Astrocyte (in vitro differentiated cells and primary cell): ENCODE data around the gene GLIPR1.

Experiments used
- CTCF ChIP-seq: IDR thresholded peaks from 2 replicates; pipeline ENCODE4 v1.5.1; 2011; ENCODE audit warnings: low read depth, mild to moderate bottlenecking, inconsistent platforms, low read length, moderate library complexity; ENCODE audit not compliant: insufficient read depth
- EZH2 ChIP-seq: IDR thresholded peaks from 2 replicates; pipeline ENCODE4 v1.6.1; 2012; ENCODE audit warnings: mild to moderate bottlenecking, low read length, inconsistent platforms; ENCODE audit not compliant: insufficient read depth

- TF ChIP-seq EZH2 = no peak
- no peak for TF ChIP-seq CTCF
These were observed 26.5 kb downstream of the GLIPR1 start for GRCh38 chr12:75507086-75507485.
